Measurements from ENCODE around the gene GPR143. TPM values are rescaled to one million over a fixed set of nuclear protein-coding genes. Genes with fewer than 3 reads are reported as not detected.

GPR143 gene
- polyA plus RNA-seq, 1 donor (not counting 4 experiments of a cell fraction or from before 2014, with no cell fraction given), result 0.33 TPM

- TF ChIP-seq, protein P1, sequence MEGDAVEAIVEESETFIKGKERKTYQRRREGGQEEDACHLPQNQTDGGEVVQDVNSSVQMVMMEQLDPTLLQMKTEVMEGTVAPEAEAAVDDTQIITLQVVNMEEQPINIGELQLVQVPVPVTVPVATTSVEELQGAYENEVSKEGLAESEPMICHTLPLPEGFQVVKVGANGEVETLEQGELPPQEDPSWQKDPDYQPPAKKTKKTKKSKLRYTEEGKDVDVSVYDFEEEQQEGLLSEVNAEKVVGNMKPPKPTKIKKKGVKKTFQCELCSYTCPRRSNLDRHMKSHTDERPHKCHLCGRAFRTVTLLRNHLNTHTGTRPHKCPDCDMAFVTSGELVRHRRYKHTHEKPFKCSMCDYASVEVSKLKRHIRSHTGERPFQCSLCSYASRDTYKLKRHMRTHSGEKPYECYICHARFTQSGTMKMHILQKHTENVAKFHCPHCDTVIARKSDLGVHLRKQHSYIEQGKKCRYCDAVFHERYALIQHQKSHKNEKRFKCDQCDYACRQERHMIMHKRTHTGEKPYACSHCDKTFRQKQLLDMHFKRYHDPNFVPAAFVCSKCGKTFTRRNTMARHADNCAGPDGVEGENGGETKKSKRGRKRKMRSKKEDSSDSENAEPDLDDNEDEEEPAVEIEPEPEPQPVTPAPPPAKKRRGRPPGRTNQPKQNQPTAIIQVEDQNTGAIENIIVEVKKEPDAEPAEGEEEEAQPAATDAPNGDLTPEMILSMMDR (optimal IDR thresholded peaks at IDR 0.05 in 1 of 3, IDR thresholded peaks at IDR 0.05 in 1 of 3, conservative IDR thresholded peaks at IDR 0.05 in 1 of 3; ENCODE audit: extremely low read depth in 1 of 3, insufficient read depth in 2 of 3, low read length in 3 of 3), result no peak
- no peak for TF ChIP-seq EZH2 (IDR thresholded peaks at IDR 0.05; ENCODE audit: low read length)
- H3K27me3 ChIP-seq (ENCODE audit: control insufficient read depth, extremely low read depth, insufficient read depth, low read length), result no peaks in the 10 kb centered on the region
- no peak overlapping the region for H3K27ac ChIP-seq (ENCODE audit: control insufficient read depth, insufficient read depth, low read length)
- H3K4me3 ChIP-seq (ENCODE audit: control insufficient read depth in 2 of 3, extremely low read depth in 1 of 3, insufficient read depth in 2 of 3, low read depth in 1 of 3, low read length in 3 of 3), result no peak overlapping the region
- no peak for FAIRE-seq
- no peaks in the 10 kb centered on the region for H3K36me3 ChIP-seq (ENCODE audit: control insufficient read depth in 2 of 2, extremely low read depth in 1 of 2, insufficient read depth in 2 of 2, low read length in 2 of 2)
- peaks cover 4% of the 10 kb centered on the region for H3K4me1 ChIP-seq (ENCODE audit: control insufficient read depth, extremely low read depth, insufficient read depth, low read length)
- H4K20me1 ChIP-seq (ENCODE audit: control insufficient read depth, extremely low read depth, insufficient read depth, low read length), result no peaks in the 10 kb centered on the region
- peak overlapping the region; percentile 45 for H3K4me2 ChIP-seq (ENCODE audit: control insufficient read depth, extremely low read depth, insufficient read depth, low read depth, low read length)
- no peak overlapping the region for H2AFZ ChIP-seq (ENCODE audit: control insufficient read depth, low read length)
- no peak for DNase-seq (ENCODE audit: low read depth, low spot score)
- H3K9me3 ChIP-seq (ENCODE audit: control insufficient read depth, low read depth, low read length), result no peaks in the 10 kb centered on the region
- no peak overlapping the region for H3K9ac ChIP-seq (ENCODE audit: control insufficient read depth, extremely low read depth, insufficient read depth, low read length)
- dilution Hi-C loops (cut with MboI; ENCODE audit: extremely low pct_ligation_motif_present, low sequenced_read_pairs), result no loop called here
- no peaks in the 10 kb centered on the region for H3K9me1 ChIP-seq (ENCODE audit: control insufficient read depth, extremely low read depth, insufficient read depth, low read length)
- H3K79me2 ChIP-seq (ENCODE audit: control insufficient read depth, insufficient read depth, low read length), result no peaks in the 10 kb centered on the region
These were observed 88.9 kb downstream of the GPR143 start for GRCh38 chrX:9676738-9677097.

DNA sequence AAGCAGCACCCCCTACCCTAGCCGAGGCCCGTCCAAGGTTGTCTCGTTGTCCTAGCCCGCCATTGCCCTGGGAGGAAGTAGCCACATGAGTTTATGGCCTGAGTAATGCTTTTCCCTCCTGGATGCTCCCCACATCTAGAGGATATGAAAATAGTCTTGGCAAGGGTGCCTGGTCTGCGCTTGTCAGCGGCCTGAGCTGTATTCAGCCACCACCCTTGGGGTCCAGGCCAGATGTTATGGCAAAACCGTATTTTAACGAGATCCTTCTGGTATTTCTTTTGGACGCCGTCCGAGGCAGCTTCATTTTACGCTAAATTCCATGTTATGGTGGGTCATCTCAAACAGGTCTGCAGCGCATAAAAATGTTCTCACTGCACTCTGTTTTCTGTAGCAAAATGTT lies 89.3 kb downstream of the GPR143 start:
- peaks cover 4% of the 10 kb centered on the region for H3K4me1 ChIP-seq (ENCODE audit: control insufficient read depth, extremely low read depth, insufficient read depth, low read length)
- no peak overlapping the region for H2AFZ ChIP-seq (ENCODE audit: control insufficient read depth, low read length)
- no peak overlapping the region for H3K4me2 ChIP-seq (ENCODE audit: control insufficient read depth, extremely low read depth, insufficient read depth, low read depth, low read length)
- no peaks in the 10 kb centered on the region for H3K9me1 ChIP-seq (ENCODE audit: control insufficient read depth, extremely low read depth, insufficient read depth, low read length)
- DNase-seq (ENCODE audit: low read depth, low spot score) (no peak), FAIRE-seq (no peak)
- H3K9me3 ChIP-seq (ENCODE audit: control insufficient read depth, low read depth, low read length), result no peaks in the 10 kb centered on the region
- no peak overlapping the region for H3K9ac ChIP-seq (ENCODE audit: control insufficient read depth, extremely low read depth, insufficient read depth, low read length)
- no peak overlapping the region for H3K27ac ChIP-seq (ENCODE audit: control insufficient read depth, insufficient read depth, low read length)
- no peaks in the 10 kb centered on the region for H3K36me3 ChIP-seq (ENCODE audit: control insufficient read depth in 2 of 2, extremely low read depth in 1 of 2, insufficient read depth in 2 of 2, low read length in 2 of 2)
- H3K79me2 ChIP-seq (ENCODE audit: control insufficient read depth, insufficient read depth, low read length), result no peaks in the 10 kb centered on the region
- TF ChIP-seq EZH2 (IDR thresholded peaks at IDR 0.05; ENCODE audit: low read length), result no peak
- TF ChIP-seq, protein P1 (optimal IDR thresholded peaks at IDR 0.05 in 1 of 3, IDR thresholded peaks at IDR 0.05 in 1 of 3, conservative IDR thresholded peaks at IDR 0.05 in 1 of 3; ENCODE audit: extremely low read depth in 1 of 3, insufficient read depth in 2 of 3, low read length in 3 of 3), result no peak
- no peaks in the 10 kb centered on the region for H3K27me3 ChIP-seq (ENCODE audit: control insufficient read depth, extremely low read depth, insufficient read depth, low read length)
- H3K4me3 ChIP-seq (ENCODE audit: control insufficient read depth in 2 of 3, extremely low read depth in 1 of 3, insufficient read depth in 2 of 3, low read depth in 1 of 3, low read length in 3 of 3), result no peak overlapping the region
- dilution Hi-C loops (cut with MboI; ENCODE audit: extremely low pct_ligation_motif_present, low sequenced_read_pairs), result no loop called here
- H4K20me1 ChIP-seq (ENCODE audit: control insufficient read depth, extremely low read depth, insufficient read depth, low read length), result no peaks in the 10 kb centered on the region

Other genes with a start within 250 kb of the GPR143 start
- gene SHROOM2, start 20.6 kb upstream of the GPR143 start, polyA plus RNA-seq, result 1.8 to 6.6 TPM (median 3.3 TPM) in 3 replicates
- 0.05 to 0.10 TPM in 2 of 3 replicates, not detected in the other for gene CLDN34, start 201.5 kb upstream of the GPR143 start, polyA plus RNA-seq